ENCODE results near the gene LARP4B.
"Not testable (repeated sequence)": the region's sequence is repeated elsewhere in the genome, so short reads cannot be mapped to it uniquely, and the experiment has no call there.

Gene LARP4B

DNA sequence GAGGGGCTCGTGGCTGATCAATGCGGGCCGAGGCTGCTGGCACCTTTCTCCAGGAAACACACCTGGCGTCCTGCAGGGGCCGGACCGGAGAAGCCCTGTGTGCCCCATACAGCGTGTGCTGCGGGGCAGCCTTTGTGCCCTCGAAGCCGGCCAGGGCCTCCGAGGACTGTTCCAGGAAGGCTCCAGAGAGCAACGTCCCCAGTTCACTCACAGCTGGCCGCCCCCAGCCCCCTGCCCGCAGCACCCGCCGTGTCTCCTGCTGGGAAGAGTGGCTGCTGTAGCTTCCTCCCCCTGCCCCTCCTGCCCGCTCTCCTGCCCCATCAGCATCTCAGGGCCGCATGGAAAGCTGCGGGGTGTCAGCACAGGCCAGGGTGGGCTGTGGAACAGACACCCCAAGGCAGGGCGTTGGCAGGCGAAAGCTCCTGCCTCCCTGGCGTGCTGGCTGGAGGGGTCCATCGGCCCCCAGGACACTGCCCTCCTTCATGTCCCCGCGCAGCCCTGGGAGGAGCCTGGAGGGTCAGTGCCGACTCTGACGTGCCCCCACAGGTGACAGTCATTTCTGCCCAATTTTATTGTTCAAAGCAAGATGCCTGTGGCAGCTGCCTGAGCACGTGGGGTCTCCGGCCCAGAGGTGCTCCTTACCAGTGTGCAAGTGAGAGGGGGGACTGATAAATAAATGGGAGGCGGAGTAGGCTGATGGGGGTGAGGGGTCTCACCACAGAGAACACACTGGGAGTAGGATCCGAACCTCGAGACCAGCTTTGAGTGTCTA lies 146.2 kb downstream of the LARP4B start:
- DNase-seq = no peak

DNA sequence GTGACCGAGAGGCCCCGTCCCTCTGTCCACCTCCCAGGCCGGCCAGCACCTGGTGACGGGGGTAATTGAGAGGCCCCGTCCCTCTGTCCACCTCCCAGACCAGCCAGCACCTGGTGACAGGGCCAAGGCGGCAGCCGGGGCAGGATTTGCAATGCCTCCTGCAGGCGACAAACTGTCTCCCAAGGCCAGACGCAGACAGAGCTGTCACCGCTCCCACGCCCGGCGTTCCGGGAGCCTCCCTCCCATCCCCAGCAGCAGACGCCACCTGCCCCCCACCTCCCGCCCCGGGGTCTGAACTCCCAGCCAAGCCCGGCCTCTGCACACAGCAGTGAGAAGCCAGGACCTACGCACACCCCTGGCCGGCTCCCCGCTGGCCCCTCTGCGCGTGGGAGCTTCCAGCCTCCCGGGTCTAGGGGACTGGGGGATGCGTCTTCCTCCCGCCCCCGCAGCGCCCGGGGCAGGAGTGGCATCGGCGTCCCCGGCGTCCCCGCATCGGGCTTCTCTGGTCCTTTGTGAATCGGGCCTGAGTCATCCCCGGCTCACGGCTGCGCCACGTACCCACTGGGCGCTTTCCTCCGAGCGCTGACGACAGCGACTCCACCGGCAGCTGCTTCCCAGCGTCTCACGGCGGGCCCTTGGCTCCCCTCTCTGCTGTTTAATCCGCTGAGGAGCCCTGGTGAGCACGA lies 147.0 kb downstream of the LARP4B start:
- DNase-seq = no peak

DNA sequence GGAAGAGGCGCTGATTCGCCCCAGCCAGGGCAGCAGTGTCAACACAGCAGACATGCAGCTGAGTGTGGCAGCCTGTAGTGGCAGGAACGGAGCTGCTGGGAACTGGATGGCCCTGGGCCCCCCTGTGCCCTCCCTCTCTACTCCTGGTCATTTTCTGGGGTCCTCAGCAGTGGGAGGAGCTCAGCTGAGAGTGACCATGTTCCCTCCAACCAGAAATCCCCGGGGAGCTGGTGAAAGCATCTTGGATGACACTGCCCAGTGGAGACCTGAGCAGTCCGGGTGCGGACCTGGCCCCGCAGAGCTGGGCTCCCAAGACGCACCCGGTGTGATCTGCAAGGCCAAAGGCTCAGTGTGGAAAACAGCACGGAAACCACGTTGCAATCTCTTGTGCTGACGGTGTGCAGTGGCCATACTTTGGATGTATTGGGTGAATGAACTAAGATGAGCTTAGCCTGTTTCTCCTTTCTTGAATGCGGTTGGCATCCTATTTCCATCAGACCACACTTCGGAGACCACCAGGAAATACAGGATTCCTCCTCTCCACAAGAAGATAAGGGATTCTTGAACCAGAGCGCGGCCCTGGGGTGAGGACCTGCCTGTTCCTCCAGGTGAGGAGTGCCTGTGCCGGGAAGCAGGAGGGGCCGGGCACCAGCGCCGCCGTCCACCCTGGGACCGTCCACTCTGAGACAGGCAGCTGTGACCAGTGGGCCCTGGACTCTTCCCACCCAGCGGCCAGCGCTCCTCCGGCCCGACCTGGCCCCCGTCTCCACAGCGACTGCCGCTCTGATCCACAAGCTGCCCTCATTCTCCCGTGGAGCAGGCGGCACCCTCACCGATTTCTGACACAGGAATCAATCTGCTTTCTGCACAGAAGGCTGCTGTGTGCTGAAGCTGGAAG lies 148.5 kb downstream of the LARP4B start:
- no peak for DNase-seq

DNA sequence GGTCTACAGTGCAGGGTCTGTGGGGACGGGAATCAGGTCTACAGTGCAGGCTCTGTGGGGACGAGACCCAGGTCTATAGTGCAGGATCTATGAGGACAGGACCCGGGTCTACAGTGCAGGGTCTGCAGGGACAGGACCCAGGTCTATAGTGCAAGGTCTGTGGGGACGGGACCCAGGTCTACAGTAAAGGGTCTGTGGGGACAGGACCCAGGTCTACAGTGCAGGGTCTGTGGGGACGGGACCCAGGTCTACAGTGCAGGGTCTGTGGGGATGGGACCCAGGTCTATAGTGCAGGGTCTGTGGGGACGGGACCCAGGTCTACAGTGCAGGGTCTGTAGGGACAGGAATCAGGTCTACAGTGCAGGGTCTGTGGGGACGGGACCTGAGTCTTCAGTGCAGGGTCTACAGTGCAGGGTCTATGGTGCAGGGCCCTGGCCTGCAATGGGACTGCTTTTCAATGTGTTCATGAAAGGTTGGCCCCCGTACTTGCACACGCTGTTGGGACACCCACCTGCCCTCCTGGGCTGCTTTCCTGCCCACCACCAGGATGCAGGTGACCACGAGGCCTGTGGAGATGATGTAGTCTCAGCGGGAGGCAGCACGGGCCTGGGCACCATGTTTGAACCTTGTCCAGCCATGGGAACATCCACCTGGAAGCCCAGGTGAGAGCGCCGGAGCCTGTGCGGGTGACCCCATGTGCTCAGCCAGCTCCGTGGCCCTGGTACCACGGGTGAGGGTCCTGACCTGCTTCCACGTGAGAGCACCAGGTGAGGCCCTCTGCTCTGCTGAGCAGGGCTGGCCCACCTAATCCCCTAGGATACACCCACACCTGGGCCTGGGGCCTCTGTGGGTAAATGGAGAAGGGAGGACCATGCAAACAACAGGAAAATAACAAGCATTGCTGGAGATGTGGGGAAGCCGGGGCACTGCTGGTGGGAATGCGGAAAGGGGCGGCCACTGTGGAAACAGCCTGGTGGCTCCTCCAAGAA lies 150.7 kb downstream of the LARP4B start:
- no peak for DNase-seq

DNA sequence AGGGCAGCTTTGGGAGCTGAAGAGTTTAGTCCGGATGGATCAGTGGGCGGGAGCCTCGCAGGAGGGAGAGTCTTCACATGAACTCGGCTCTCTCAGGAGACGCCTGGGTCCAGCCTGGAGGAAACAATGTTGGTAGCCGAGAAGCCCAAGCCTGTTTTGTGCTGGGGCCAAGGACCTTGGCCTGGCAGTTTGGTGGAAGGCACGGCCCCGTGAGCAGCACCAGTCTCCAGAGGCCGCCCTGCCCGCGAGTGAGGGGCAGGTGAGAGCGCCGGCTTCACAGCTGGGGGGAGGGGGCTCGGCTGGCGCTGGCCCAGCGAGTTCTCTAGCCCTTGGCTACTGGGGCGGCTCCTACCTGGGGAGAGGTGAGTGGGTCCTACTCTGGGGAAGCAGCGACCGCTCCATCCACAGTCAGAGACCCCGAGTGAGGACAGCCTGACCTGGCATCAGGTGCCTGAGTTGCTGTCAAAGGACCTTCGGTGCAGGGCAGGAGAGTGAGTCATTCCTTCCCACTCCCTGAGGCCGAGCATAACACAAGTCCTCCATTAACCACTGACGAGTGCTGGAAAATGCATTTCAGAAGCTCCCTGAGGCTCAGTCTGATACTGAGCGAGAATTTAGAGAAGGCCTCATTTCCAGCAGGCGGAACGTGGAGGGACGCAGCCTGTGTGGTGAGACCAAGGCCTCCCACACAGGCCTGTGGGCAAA lies 152.7 kb downstream of the LARP4B start:
- no peak for DNase-seq

DNA sequence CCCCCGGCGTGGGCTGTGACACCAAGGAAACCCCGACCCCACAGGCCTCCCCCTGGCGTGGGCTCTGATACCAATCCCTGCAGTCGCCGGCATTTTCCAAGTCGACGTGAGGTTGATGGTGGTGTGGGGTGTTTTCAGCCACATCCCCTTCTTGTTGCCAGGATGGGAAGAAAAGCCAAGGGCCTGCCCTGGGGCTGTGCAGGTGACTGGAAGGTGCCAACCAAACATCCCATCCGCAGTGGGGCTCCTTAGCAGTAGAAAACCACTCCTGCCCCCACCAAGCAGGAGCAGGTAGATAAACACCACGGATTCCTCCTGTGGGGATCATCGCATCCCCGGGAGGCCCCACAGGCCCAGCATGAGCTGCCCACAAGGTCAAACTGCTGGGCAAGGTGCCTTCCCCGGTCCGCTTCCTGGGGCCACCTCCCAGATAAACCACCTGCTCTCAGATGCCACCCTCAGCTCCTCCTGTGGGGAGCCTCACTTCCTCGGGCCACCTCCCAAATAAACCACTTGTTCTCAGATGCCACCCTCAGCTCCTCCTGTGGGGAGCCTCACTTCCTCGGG lies 153.5 kb downstream of the LARP4B start:
- DNase-seq = no peak

DNA sequence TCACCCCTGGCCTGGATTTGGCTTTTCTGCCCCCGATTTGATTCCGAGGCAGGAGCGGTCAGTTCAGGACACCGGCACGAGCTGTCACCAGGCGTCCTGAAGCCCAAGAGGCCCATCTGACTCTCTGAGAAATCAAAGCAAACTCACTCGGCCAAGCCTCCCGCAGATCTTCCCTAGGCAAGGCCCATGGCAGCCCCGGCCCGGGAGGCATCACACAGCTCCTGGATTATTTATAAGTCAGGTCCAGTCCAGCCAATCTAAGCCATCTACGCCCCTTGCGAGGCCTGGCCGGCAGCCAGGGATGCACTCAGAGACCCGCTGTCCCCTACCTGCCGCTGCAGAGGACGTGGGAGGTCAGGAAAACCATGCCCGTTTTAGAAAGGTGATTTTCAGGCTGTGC lies 154.7 kb downstream of the LARP4B start:
- no peak for DNase-seq

DNA sequence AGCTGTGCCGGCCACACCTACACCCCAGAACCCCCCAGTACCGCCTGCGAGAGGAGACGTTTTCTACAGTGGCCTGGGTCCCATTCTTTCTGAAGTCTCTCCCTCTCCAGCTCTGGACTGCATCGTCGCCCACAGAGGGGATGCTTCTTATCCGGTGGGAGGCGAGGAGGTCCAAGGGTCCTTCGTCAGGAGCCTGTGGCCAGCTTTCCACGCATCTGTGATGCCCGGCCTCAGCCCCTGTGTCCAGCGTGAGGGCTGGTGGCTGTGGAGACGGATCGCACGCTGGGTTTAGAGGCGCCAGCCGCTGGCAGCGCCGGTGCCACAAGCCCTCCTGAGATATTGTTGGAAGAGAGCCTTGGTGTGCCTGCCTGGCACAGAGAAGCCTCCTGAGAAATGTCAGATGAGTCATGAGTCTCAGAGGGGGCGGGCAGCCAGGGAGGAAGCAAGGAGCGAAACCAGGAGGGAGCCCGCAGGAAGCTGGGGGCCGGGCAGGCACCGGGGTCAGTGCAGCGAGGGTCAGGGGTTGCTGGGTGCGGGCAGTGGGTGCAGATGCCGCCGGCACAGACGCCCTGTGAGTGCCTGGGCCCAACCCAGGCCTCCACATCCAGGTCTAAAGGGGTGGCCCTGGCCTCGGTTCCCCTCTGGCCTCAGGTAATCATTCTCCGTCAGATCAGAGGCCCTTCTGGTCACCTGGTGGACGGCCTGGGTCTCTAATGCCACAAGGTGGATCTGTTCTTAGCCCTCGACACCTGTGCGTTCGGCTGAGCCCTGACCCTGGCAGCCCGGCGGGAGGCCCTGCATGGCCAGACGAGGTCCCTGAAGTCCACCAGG lies 156.0 kb downstream of the LARP4B start:
- DNase-seq = no peak

DNA sequence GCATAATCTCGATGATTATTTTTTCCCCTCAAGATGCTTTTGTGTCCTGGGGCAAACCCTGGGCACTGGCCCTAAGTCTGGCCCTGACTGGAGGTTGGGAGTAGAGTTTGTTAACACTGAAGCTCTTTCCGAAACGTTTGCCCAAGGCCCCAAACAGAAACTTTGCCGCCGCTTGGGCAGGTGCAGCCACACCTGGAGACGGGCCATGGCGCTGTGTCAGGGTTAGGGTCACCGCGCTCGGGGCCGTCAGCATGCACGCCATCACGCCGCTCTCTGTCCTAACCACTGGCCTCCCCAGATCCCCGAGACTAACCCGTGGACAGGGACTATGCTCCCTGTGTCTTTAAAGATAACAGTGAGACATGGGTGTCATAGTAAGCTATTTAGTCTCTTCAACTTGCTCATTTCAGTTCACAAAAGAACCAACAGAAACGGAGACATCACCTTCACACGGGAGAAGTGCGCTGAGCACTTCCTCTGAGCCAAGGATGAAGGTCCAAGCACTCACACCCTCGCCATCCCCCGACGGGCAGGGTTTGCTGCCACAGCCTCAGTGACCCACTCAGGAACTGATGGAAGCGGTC lies 156.8 kb downstream of the LARP4B start:
- DNase-seq = no peak

DNA sequence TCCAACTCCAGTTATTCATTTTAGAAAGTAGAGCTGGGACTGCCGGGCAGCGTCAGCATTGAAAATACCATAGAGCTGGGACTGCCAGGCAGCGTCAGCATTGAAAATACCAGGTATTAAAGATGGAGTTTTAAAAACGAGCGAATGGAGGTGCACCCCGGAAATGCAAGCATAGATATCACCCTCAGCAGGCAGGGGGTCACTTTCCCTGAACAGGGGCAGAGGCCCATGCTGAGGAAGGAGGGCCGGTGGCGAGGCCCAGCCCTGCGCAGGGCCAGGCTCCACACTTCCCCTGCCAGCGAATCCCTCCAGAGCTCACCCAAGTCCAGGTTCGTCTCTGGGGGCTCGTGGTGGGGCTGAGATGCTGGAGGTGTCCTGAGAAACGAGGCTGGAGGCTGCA lies 157.3 kb downstream of the LARP4B start:
- DNase-seq = no peak

DNA sequence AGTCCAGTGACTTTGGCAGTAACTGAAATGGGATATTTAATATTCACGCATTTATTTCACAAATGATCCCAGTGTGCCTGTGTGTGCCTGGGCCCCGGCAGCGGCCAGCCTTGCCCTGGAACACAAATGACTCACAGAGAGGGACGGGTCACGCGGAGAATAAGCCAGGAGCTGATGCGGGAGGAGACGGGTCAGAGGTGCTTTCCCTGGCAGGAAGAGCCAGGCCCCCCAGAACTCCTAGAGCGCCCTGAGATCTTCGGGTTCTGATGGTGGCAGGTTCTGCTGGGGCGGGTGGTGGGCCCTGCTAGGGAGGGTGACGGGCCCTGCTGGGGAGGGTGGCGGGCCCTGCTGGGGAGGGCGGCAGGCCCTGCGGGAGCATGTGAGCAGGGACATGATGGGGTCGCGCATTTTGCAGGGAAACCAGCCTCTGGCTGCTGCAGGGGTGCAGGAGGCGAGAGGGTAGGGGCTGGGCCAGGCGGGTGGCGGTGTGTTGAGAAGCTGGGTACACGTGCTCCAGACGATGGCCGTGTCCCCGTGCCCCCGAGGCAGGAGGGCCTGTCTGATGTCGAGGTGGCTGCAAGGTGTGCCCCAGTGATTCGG lies 157.8 kb downstream of the LARP4B start:
- DNase-seq = no peak

DNA sequence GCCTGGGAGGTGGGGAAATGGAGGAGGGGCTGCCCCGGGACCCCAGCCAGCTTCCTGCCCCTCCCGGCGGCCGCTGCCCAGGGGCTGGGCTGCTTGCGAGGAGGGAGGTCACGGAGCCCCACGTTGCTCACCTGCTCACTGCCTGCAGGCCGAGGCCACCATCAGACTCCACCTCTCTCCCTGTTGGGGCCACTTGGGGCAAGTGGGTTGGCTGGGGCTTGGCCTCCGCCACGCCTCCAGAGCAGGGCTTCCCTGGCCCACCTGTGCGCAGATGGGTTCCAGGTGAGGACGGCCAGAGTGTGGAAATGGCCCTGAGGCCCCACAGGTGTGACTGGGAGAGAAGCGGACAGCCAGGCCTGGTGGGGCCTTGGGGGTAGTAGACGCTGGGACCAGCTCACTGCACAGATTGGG lies 159.3 kb downstream of the LARP4B start:
- no peak for DNase-seq

DNA sequence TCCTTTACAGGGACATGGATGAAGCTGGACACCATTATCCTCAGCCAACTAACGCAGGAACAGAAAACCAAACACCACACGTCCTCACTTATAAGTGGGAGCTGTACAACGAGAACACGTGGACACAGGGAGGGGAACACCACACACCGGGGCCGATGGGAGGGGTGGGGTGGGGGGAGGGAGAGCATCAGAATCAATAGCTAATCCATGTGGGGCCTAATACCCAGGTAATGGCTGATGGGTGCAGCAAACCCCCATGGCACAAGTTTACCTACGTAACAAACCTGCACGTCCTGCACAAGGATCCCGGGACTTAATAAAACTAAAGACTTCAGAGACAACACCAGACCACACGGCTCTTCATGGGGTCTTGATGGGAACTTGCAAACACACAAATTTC lies 159.9 kb downstream of the LARP4B start:
- no peak for DNase-seq

DNA sequence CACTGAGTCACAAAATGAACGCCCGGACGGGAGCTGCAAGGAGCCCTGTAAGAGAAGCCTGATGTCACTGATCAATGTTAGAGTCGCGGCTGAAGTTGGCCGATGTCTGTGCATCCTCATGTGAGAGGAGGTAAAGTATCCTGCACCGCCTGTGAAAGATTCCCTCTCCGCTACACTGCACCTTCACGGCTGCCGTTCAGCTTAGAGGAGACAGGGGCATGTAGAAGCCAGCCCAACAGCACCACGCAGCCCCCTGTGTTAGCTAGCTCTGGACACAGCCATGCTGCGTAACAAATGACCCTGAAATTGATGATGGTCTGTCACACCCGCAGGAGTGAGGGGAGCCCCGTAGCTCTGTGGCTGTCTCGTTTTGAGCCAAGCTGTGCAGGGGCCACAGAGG lies 160.5 kb downstream of the LARP4B start:
- no peak for DNase-seq

DNA sequence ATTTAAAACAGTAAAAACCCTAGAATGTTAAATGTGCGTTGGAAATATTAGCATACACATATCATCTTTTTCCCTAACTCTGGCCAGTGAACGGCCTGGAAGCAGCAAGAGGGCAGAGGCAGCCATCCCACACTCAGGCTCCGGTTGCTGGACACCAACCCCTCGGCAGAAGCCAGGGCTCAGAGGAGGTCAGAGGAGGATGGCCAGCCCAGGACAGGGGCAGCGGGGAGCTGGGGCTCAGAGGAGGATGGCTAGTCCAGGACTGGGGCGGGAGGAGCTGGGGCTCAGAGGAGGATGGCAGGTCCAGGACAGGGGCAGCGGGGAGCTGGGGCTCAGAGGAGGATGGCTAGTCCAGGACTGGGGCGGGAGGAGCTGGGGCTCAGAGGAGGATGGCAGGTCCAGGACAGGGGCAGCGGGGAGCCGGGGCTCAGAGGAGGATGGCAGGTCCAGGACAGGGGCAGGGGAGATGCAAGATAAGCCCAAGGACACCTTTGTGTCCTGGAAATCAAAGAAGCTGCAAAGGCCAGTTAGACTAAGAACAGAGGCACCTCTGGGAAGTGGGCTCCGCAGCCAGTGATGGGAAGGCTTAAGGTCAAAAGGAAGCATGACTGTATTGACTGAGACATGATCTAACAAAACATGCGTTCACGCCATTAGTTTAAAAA lies 161.3 kb downstream of the LARP4B start:
- DNase-seq = not testable (repeated sequence)

DNA sequence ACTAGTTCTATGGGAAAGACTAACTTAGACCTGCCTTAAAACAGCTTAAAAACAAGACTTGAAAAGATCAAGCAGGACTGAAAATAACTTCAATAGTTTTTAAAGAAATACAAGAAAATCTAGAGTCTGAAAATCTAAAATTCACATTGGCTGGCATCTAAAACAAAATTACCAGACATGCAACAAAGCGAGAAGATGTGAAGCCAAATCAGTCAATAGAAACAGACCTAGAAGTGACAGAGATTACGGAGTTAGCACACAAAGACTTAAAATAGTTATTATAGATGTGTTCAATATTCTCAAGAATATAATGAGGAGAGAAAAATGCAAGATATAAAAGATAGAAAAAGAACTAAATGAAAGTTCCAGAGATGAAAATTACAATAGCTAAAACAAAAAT lies 163.7 kb downstream of the LARP4B start:
- no peak for DNase-seq

DNA sequence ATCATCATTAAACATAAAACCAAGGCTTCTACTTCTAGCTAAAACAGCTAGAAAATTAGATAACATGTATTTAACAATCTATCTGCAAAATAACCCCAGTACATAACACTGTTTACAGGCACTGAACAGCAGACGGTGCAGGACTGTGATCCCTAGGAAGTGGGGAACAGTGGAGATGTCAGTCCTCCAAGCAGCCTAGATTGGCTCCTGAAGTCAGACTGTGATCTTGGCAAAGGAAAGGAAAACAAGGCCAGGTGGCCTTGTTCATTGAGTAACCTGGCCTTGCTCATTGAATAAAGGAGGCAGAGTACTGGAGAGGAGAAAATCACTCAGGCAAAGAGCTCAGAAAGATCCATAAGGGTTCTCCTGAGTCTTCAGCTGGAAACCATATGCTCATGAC lies 164.3 kb downstream of the LARP4B start:
- DNase-seq = no peak

DNA sequence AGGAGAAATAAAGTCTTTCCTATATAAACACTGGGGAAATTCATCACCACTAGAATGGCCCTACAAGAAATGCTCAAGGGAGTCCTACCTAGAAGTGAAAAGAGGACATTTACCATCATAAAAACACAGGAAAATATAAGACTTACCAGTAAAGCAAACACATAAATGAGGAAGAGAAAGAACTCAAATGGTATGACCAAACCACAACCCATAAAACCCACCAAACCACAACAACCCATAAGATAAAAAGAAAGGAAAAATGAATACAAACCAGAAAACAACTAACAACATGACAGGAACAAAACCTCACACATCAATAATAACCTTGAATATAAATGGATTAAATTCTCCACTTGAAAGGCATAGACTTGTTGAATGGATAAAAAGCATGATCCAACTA lies 170.1 kb downstream of the LARP4B start:
- DNase-seq = no peak

DNA sequence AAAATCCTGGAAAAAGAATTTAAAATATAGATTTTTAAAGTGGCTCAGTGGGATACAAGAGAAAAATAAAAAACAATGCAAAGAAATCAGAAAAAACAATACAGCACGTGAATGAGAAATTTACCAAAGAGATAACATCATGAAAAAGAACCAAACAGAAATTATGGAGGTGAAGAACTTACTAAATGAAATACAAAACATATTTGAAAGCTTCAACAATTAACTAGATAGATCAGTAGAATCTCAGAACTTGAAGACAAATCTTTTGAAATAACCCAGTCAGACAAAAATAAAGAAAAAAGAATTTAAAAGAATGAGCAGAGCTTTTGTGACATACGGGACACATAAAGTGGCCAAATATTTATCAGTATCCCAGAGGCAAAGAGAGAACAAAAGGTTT lies 170.9 kb downstream of the LARP4B start:
- no peak for DNase-seq
